GM12891 (cell line): ENCODE results near the gene ACER3.

Experiments
- DNase-seq: peaks from one replicate; pipeline ENCODE4 v3.0.0; 2011; ENCODE audit warnings: low spot score; ENCODE audit not compliant: insufficient read length
- FAIRE-seq: peaks from 2 replicates; lab custom pipeline; 2011; peaks lifted over from hg19 to GRCh38; lab: Jason Lieb, UNC
- PAX5 ChIP-seq: IDR thresholded peaks from 2 replicates; pipeline ENCODE4 v1.6.1; 2011; ENCODE audit warnings: low read length, moderate library complexity, mild to moderate bottlenecking; ENCODE audit not compliant: insufficient read depth, severe bottlenecking
- POLR2A ChIP-seq: IDR thresholded peaks from 2 replicates; pipeline ENCODE4 v1.6.1; 2011; ENCODE audit warnings: low read depth, low read length, control low read depth
- POLR2AphosphoS5 ChIP-seq: IDR thresholded peaks from 2 replicates; pipeline ENCODE4 v1.6.1; 2011; ENCODE audit warnings: low read depth, low read length, control low read depth
- POU2F2 ChIP-seq: IDR thresholded peaks from 2 replicates; pipeline ENCODE4 v1.6.1; 2011; ENCODE audit warnings: low read depth, mild to moderate bottlenecking, control low read depth, low read length, moderate library complexity
- SPI1 ChIP-seq: IDR thresholded peaks from 2 replicates; pipeline ENCODE4 v1.6.1; 2011; ENCODE audit warnings: low read depth, low read length, control low read depth
- TAF1 ChIP-seq: IDR thresholded peaks from 2 replicates; pipeline ENCODE4 v1.6.1; 2011; ENCODE audit warnings: low read depth, low read length, control low read depth

The ACER3 gene

GRCh38 chr11:76872959-76873827, 12.5 kb downstream of the ACER3 start:
- FAIRE-seq = no peak
- TF ChIP-seq POU2F2 (no peak), TAF1 (no peak), SPI1 (no peak), POLR2A (no peak), PAX5 (no peak), POLR2AphosphoS5 (no peak)
- DNase-seq = no peak

DNA sequence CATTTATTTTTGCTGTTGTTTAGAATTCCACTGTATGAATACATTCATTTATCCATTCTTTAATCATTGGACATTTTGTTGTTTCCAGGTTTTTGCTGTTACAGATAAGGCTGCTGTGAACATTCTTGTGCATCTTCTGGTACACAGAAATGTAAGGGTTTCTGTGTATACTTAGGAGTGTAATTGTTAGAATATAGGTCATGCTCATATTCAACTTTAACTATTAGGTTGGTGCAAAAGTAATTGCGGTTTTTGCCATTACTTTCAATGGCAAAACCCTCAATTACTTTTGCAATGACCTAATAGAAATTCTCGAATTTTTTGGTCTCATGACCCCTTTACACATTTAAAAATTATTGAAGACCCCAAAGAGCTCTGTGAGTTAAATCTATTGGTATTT, 17.3 kb downstream of the ACER3 start:
- TF ChIP-seq POLR2A = no peak
- no peak for TF ChIP-seq SPI1
- FAIRE-seq (no peak), DNase-seq (no peak)

DNA sequence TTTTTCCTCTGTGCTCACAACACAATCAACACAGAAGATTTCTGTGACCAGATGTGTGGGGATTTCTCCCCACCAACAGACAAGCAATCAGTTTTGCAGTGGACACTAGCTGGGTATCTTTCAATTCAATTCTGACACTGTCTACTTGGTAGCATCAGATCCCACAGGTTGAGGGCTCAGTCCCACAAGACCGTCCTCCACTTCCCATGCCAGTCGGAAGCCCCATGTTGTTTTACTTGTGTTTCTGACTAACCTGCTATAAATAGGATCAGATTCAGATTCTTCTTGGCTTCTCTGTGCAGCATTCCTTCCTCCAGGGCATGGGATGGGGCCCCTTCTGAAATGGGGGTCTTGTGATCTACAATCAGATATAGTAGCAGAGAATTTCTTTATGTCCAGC, 19.6 kb downstream of the ACER3 start:
- TF ChIP-seq TAF1 = no peak
- no peak for TF ChIP-seq PAX5
- TF ChIP-seq POU2F2 = no peak
- TF ChIP-seq SPI1 = no peak
- TF ChIP-seq POLR2AphosphoS5 = no peak
- TF ChIP-seq POLR2A = no peak
- DNase-seq = no peak
- FAIRE-seq = no peak

DNA sequence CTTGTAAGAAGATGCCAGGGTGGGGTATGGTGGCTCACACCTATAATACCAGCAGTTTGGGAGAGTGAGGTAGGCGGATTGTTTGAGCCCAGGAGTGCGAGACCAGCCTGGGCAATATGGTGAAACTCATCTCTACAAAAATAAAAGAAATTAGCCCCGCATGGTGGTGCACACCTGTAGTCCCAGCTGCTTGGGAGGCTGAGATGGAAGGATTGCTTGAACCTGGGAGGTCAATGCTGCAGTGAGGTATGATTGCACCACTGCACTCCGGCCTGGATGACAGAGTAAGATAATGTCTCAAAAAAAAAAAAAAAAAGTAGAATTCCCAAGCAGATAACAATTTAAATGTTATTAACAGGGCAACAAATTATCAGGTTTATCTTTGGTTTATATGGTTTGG, 20.2 kb downstream of the ACER3 start:
- TF ChIP-seq POLR2A (no peak), PAX5 (no peak), SPI1 (no peak), POLR2AphosphoS5 (no peak), POU2F2 (no peak), TAF1 (no peak)
- FAIRE-seq (no peak), DNase-seq (no peak)

DNA sequence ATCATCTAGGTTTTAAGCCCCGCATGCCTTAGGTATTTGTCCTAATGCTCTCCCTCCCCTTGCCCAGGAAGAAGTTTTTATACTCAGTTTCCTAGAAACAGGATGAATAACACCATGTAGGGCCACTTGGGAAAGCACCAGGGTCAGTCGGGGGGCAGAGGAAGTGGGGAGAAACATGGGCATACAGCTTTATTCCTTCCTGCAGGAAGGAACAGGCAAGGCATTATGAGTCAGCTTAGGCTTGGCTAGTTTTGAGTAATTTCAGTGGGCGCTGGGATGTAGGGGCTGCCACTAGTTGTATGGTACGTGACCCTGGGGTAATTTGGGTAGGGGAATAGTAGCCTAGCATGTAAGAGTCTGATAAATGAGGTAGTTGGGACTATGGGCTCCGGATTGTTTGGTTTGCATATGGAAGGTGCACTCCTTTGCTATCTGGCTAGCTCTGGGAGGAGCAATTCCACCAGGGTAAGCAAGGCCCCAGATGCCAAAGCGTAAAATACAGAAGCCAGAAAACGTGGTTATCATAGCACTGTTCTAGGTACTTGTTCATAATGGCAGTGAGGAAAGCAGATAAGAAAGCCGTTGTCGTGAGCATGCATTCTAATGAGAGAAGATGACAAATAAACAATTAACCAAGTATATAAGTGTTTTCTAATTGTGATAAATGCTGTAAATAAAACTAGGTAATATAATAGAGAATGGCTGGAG, 24.8 kb downstream of the ACER3 start:
- no peak for TF ChIP-seq POLR2A
- TF ChIP-seq SPI1 = no peak
- FAIRE-seq (no peak), DNase-seq (no peak)

- no peak for DNase-seq
- no peak for FAIRE-seq
- TF ChIP-seq POLR2A = no peak
- no peak for TF ChIP-seq POLR2AphosphoS5
- TF ChIP-seq SPI1 = no peak
- no peak for TF ChIP-seq TAF1
- no peak for TF ChIP-seq PAX5
- no peak for TF ChIP-seq POU2F2
Measured at GRCh38 chr11:76888989-76889388, 28.3 kb downstream of the ACER3 start.

DNA sequence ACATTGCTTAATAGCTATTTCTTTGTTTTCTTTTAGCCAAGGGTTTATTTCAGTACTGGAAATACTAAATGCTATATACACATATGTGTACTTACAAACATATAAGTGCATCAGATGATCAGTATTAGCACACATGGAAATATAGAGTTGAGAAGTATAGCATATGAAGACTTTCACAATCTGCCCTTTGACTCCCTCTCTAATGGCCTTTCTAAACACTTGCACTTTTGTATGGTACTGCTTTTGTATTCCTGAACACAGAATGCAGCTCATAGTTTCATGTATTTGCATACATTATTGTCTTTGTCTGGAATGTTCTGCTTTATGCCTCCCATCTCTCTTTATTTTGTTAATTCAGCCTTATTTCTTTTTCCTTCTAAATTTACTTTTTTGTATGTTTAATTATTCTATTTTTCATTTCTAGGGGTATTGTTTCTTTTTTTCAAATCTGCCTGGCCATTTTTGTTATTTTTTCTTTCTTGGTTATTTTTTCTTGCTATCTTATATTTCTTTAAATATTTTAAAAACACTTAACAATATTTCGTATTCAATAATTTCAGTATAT, 28.8 kb downstream of the ACER3 start:
- TF ChIP-seq PAX5 = no peak
- TF ChIP-seq POU2F2 = no peak
- no peak for TF ChIP-seq TAF1
- TF ChIP-seq POLR2AphosphoS5 = no peak
- no peak for TF ChIP-seq POLR2A
- no peak for TF ChIP-seq SPI1
- DNase-seq (no peak), FAIRE-seq (no peak)

DNA sequence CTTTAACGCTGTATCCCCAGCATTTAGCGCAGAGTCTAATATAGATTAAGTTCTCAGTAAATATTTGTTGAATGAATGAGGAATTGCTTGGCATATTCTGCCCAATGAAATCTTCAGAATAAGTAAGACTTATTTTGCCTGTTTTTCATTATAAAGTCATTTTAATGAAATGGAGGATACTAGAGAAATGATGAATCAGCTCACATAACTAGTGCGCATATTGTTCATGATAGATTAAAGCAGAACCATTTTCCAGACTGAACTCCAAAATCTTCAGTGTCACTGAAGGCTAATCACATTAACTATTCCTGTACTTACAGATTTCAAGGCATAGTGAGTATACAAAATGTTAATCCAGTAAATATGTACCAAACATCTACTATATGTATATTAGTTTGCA, 29.6 kb downstream of the ACER3 start:
- no peak for DNase-seq
- TF ChIP-seq TAF1 (no peak), POLR2AphosphoS5 (no peak), SPI1 (no peak), POLR2A (no peak), PAX5 (no peak), POU2F2 (no peak)

GRCh38 chr11:76891285-76891684, 30.6 kb downstream of the ACER3 start:
- FAIRE-seq (no peak), DNase-seq (no peak)
- TF ChIP-seq POLR2AphosphoS5 (no peak), TAF1 (no peak), PAX5 (no peak), SPI1 (no peak), POU2F2 (no peak), POLR2A (no peak)

More for the DNA sequence above, 29.6 kb downstream of the ACER3 start:
- FAIRE-seq = no peak

DNA sequence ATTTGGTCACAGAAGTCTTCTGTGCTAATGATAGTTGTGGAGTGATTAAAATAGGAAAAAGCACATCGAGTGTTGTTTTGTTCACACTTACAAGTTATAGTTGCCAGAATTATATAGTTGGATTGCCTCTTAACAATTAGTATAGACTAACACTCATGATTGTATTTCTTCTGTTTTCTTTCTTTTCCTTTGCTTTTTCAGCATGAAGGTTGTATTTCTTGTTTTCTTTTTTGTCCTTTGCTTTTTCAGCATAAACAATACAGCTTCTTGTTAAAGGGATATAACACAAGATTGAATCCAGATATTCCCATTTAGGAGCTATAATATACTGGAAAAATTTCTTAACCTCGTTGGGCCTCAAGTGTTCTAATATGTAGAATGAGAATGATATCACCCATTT, 31.1 kb downstream of the ACER3 start:
- FAIRE-seq (no peak), DNase-seq (no peak)
- no peak for TF ChIP-seq SPI1
- no peak for TF ChIP-seq PAX5
- no peak for TF ChIP-seq POLR2AphosphoS5
- no peak for TF ChIP-seq TAF1
- no peak for TF ChIP-seq POLR2A
- TF ChIP-seq POU2F2 = no peak

DNA sequence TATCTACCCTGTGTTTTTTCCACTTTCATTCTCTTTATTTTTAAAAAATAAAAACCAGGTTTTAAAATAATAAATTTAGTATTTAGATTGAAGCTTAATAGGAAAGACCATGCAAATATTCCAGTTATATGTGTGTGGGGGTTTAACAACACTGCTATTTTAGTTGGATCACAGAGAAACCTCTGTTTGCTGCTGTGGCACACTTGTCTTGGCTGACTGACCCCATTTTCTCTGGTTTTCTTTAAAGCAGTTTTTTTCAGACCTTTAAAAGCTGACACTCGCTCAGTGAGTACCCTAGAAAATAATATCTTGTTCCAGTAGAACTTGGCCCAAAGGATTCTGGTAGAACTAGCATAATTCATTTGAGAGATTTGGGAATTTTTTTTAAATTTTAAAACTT, 31.6 kb downstream of the ACER3 start:
- DNase-seq (no peak), FAIRE-seq (no peak)

More for the DNA sequence above, 31.6 kb downstream of the ACER3 start:
- no peak for TF ChIP-seq PAX5
- no peak for TF ChIP-seq POLR2A
- TF ChIP-seq POU2F2 = no peak
- TF ChIP-seq SPI1 = no peak
- TF ChIP-seq TAF1 = no peak
- no peak for TF ChIP-seq POLR2AphosphoS5
